NCI-H82 (cell line): ENCODE measurements around the gene PKNOX2.
"Not testable (repeated sequence)": the region's sequence is repeated elsewhere in the genome, so short reads cannot be mapped to it uniquely, and the experiment has no call there.

Experiments
- DNase-seq: peaks from one replicate; lab custom pipeline; 2025; lab: John Stamatoyannopoulos, UW

PKNOX2 gene

DNA sequence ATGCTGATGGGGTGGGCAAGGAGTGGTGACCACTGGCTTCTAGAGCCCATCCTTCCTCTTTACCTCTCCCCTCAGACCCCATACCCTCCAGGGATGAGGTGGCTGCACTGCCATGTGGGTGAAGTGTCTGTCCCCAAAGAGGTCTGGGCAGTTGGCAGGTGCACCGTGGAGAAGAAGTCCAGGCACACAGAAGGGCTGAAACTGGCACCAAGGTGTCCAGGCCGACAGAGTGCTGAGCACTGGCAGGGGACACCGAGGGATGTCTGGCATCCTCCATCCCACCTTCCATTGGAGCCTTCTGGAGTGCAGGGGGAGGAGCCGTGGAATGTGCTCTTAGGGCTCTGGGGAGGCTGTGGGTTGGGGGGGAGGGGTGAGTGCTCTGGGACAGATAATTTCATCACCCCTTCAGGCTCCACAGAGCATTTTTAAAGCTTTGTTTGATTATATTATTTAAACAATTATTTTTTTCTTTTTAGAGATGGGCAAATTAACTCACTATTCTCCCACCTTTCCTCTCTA, 37.9 kb downstream of the PKNOX2 start:
- no peak for DNase-seq

DNA sequence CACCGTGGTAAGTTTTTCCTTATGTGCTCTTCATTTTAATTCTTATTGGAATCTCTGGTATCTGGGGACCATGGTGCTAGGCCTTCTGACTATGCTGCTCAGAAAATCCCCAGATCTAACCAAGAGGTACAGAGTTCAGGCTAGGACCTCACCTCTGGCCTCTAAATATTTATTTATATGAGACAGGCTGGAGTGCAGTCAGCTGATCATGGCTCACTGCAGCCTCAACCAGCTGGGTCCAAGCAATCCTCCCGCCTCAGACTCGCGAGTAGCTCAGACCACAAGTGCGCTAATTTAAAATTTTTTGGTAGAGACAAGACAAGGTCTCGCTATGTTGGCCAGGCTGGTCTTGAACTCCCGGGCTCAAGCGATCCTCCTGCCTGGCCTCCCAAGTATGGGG, 38.4 kb downstream of the PKNOX2 start:
- no peak for DNase-seq

DNA sequence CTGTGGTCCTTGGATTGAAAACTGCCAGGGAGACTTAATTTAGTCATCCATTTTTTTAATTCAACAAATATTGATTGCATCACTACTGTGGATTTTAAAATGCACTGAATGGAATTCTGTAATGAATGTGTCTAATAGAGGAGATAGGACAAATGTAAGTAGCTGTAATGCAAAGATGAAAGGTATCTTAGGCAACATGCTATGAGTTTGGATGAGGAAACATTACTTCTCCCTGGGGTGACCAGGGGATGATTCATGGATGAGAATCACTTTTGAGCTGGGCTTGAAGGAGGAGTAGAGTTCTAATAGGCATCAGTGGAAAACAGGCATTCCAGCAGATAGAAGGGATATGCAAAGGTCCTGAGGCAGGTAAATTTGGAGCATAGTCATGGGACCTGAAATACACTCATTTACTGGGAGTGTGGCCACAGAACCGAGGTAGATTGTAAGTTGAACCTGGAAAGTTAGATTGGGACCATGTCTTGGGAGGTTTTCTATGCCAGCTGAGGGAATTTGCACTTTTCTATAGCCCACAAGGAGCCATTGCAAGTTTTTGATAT, 43.4 kb downstream of the PKNOX2 start:
- no peak for DNase-seq

DNA sequence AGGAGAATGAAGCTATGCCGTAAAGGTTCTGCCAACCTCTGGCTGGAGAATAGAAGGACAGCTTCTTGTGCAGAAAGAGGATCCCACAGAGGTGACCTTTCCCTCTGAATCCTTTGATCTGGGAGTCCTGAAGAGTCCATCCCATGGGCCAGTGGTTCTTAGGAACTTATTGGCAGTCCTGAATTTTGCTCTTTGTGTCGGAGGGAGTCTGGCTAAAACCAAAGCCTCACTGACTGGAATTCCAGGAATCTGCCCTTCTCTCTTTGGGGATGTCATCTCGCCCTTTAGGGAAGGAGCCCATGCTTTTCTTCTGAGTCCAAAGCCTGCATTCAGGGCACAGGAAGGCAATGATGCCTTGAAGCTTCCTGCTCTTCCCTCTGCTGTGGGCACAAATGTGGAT, 45.5 kb downstream of the PKNOX2 start:
- no peak for DNase-seq

DNA sequence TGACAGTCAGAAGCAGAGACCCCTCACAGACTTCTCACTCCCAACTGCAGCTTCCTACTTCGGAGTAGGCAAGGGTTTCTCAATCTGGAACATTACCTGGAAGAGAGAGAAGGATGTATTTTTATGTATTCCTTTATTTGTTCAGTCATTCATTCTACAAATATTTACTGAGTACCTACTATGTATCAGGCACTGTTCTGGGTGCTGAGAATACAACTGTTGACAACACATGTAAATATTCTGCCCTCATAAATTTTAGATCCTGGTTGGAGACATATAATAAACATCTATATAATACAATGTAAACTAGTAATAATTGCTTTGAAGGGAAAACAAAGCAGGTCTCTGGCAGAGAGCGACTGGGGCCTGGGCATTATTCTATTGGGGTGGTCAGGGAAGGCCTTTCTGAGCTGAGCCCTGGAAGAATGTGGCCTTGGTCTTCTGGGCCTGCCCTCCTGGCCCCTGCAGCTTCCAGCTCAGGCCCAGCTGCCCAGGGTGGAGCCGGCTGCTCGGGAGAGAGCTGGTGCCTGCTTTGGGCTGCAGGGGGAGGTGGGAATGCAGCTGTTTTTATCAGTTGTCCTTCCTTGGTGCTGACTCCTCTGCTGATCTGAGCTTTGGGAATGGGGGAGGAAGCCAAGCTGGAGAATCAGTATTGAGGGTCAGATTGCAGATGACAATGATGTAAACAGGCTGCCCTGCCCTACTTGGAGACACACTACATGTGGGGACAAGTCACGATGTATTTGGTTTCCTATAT, 46.8 kb downstream of the PKNOX2 start:
- DNase-seq, result no peak

DNA sequence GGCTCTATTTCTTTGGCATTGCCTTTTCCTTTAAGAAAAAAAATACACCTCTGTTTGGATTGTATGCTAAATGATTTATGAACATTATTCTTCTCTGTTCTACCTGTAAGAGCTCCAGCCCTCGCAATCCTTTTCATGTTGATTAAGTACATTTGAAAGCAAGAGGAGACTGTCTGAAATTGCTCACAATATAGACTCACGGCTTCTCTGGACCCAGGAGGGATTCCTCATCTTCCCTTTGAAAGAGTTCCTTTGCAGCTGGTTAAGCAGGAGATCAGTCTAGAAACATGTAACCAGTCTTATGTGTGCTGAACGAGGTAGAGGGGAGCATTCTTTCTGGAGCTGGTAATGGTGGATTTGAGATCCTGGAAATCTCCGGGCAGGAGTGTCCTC, 47.4 kb downstream of the PKNOX2 start:
- no peak for DNase-seq

DNA sequence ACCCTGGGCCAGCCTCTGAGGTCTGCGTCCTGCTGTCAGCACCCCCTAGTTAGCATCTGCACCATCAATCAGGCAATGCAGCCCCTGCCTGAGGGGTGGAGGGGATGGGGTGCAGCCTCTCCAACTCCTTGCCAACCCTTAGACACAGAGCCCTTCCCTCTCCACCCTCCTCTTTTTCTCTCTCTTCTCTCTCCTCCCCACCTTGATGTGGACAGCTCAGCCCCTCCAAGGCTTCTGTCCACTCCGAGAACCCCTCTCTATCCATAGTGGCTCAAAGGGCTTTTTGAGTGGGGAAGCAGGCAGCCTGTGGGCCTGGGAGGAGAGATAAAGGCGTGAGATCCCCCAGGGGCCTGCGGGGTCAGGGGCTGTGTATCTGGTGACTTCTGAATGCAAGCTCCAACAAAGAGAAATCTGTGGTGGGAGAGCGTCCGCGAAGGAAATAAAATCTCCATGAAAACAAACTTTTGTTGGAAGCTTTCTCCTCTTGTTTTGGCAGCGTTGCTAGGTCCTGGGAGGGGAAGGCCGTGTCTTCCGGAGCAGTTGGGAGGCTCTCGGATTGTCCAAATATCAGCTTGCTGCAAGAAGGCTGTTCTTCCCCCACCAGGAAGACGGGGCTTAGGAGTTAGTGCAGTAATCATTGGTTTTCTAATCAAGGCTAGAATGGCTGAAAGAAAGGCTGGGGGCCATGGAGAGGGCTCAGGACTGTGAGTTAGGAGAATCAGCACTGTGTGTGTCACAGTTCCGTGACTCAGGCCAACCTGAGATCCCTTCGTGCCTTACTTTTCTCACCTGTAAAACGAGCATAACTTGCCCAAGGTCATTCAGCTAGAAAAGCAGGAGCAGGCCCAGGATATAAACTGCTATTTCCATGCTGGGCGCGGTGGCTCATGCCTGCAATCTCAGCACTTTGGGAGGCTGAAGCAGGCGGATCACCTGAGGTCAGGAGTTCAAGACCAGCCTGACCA, 50.3 kb downstream of the PKNOX2 start:
- no peak for DNase-seq

DNA sequence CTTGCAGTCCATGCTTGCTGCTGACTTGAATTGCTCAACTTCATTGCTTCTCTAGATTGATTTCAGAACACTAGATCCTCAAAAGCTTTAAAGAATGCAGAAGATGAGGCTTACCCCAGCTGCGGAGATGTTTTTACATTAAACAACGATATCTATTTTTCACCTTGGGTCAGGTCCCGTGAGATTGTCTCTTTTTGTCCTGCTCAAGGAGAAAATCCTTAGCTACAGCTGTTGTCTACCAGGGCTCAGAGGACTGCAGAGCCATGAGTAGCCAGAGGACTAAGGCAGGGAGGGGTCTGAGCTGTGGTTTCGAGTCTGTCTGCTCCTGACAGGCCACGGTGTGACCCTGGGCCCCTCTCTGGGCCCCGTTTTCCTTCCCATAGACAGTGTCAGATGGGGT, 51.4 kb downstream of the PKNOX2 start:
- DNase-seq, result no peak

DNA sequence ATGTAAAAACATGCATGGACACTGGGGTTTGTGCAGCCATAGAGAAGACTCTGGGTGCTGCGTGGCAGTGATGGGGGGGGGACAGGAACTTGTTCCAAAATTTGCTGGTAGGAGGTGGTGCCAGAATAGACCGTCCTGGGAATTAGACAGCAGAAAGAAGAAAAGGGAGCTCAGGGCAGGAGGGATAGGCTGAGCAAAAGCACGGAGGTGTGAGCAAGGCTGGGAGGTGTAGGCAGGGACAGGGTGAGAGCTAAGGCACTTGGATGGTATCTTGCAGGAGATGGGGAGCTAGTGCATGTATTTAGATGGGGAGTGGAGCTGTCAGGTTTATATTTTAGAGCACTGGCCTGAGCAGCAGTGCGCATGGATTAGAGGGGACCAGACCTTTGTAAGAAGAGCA, 53.8 kb downstream of the PKNOX2 start:
- no peak for DNase-seq

DNA sequence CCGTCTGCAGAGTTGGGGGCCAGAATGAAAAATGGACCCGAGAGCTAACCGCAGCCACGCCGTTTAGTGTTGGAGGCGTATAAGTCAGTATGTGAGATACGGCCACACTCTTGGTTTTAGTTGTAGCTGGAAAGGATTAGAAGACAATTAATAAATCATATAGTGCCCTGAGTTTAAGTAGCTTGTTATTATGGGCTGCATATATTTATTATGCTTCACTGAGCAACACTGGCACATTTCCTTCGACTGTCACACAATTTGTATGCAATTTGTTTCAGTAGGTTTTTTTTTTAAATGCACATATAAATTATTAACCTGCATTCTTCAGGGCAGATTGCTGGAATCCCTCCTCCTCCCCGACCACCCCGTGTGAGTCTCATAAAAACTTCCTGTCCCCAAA, 56.9 kb downstream of the PKNOX2 start:
- no peak for DNase-seq

DNA sequence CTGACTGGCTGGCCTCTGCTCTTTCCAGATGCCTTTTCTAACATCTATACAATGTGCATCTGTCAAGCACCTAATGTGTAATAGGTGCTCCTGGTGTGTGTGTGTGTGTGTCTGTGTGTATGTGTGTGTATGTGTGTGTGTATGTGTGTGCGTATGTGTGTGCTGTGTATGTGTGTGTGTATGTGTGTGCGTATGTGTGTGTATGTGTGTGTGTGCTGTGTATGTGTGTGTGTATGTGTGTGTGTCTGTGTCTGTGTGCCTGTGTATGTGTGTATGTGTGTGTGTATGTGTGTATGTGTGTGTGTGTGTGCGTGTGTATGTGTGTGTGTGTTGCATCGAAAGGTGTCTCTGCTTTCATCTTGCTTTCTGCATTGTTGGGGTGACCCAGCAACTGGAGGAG, 57.9 kb downstream of the PKNOX2 start:
- no peak for DNase-seq

DNA sequence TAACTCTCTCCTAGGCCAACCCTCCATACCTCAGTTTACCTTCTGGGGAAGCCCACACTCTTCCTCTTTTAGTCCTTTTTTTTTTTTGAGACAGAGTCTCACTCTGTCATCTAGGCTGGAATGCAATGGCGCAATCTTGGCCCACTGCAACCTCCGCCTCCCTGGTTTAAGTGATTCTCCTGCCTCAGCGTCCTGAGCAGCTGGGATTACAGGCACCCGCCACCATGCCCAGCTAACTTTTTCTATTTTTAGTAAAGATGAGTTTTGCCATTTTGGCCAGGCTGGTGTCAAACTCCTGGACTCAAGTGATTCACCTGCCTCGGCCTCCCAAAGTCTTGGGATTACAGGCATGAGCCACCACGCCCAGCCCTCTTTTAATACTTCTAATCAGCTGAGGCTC, 58.6 kb downstream of the PKNOX2 start:
- DNase-seq, result not testable (repeated sequence)

DNA sequence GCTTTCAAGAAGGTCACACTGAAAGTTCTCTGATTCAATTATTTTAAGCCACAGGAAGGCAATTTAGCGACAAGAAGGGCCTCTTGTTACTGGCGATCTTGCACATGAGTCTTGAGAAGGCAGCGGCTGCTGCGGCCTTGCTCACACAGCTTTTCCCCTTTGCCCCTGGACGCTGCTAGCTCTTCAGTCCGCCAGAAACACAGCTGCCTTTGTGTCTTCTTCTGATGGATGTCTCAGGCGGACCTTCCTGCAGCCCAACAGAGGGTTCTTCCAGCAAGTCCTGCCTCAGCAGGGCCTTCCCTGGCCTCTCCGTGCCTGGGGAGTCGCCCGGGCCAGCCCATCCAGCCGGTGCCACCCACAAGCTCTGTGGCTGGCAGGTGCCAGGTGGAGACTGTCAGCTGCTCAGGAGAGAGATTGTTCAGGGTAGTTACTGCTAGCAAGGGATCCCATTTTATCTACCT, 59.4 kb downstream of the PKNOX2 start:
- DNase-seq, result no peak

DNA sequence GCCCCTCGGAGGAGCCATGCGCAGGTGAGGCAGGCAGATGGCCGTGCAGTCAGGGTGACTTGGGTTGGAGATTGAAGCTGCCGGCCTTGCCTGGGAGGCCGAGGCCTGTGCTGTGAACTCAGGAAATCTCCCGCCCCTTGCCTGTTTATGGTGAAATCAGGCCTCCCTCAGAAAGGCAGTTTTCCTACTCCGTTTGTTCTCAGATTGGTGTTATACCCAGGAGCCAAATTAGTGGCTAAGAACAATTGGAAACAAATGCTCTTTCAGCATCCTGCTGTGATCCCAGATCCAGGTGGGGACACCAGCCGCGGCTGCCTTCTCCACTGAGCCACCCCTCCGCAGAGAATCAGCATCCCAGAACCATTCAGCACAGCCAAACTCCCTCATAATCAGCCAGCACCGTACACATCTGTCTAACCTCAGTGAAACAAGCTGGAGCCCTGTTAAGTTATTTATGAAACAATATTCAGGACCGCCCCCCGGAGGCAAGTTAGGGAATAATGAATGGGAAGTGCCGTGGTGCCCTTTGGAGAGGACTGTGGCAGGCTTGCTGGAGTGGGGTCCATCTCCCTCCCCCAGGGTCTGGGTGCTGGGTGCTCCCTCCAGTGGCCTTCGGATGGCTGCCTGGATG, 60.0 kb downstream of the PKNOX2 start:
- peak; percentile 59 for DNase-seq

DNA sequence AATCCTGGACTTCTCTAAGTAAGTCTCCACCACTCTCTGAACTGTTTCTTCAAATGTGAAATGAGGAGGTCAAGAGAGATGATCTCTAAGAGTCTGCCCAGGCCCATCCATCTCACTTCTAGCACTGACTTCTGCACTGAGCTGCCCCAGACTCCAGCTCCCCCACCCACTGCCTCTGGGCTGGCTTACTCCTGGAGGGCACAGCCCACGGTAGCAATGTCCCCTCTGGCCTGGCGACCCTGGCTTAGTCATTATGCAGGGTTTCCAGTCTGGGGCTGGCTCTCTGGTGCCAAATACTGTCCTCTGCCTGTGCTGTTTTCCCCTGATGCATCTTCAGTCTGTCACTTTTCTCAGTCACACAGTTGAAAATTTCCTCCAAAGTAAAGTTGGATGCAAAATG, 60.9 kb downstream of the PKNOX2 start:
- no peak for DNase-seq

DNA sequence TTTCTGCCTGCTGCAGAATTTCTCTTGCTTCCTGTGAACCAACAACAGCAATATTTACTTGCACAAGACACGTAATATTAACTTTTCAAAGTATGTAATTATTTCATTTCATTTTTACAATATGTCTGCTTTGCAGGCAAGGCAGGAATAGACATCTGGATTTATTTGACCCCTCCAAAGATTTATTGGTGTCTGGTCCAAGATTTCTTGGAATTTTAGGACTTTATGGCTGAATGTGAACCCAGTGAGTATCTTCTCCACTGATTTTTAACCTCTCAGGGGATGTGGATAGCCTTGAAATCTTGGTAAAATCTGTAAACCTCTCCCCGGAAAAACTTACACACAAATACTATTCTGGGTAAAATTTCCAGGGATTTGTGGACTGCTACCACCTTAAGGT, 61.5 kb downstream of the PKNOX2 start:
- no peak for DNase-seq

DNA sequence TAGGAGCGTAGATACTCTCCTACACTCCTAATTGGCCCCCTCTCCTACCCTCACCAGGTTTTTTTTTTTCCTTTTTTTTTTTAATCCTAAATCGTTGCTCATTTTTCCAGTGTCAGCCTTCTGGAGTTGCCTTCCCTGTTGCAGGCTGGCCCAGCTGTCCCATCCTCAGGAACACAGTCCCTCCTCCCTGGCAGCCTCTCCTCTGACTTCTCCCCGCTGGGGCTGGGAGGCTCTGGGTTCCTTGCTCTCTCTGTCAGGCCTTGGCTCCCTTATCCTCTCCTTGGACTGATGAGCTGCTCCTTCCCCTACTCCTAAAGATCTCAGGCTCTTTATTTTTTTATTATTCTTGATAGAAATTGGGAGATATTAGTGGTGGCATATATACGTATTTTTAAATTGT, 62.2 kb downstream of the PKNOX2 start:
- DNase-seq, result no peak

DNA sequence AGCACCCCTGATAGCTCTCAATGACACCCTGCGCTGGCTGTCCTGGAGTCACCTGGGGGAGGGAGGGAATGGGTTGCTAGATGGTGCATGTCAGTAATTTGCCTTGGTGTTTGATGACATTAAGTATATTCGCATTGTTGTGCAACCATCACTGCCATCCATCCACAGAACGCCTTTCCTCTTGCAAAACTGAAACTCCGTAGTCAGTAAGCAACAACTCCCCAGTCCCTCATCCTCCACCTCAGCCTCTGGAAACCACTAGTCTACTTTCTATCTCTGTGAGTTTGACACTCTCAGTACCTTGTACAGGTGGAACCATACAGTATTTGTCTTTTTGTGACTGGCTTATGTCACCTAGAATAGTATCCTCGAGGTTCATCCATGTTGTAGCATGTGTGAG, 62.6 kb downstream of the PKNOX2 start:
- DNase-seq, result no peak

DNA sequence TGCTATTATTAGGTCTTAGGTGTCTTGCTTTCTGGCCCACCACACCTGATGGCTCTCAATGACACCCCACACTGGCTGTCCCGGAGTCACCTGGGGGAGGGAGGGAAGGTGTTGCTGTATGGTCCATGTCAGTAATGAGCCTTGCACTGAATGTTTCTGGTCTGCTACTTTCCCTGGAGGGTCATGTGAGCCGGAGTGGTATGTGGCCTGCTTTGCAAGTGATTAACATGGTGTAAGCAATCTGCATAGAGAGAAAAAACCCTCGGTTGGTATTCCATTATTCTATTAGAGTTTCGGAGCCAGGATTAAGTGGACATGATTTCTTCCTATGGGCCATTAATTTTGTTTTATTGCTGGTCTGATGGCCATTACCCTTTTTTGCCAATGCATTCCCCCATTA, 63.9 kb downstream of the PKNOX2 start:
- no peak for DNase-seq

DNA sequence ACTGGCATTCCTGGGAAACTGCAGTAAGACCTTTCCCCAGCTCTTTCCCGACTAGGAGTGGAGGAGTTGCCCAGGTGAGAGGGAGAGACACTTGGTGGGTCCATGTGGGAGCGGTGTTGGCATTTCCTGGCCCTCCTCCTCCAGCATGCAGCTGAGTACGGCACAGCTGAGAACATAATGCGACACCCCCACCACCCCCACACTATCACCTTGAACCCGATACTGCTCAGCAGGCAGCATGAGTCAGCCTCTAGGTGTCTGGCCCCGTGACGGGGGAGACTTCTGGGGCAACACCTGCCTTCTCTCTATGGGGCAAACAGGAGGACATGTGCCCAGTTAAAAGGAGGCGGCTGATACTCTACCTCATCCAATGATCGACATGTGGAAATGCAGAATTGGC, 64.4 kb downstream of the PKNOX2 start:
- DNase-seq, result no peak

DNA sequence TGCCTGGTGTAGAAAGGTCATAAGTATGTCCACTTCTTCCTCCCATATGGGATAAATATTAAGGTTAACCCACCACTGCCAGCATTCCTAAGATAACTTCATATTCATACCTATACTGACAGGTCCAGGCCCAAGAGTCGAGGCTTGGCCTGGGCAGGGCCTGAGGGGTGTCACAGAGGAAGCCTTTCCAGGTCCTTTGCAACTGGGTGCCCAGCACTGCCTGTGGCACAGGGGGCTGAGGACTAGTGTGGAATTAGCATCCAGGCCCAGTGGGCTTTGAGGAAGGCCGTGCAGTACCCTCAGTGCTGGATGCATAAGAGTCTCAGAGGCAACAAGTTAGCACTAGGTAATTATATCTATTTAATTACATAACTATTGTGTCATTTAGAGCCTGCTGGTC, 65.4 kb downstream of the PKNOX2 start:
- no peak for DNase-seq

DNA sequence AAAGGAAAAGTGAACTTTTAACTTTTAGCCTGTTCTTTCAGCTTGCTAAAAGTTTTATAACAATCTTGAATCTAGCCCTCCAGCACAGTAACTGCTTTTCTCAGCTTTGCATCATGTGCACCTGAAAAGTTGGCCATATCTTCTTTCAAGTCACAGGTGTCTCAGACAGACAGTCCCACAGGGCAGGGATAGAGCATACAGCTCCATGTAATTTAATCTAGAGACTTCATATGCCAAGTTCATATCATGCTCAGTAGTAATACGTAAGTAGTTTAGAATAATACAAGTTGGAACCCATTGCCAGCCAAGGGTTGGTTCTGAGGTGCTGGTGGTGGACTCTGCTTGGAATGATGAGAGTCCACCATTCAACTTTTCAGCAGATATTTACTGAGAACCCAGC, 68.6 kb downstream of the PKNOX2 start:
- DNase-seq, result no peak
